Breast epithelium (tissue), 3 donors: ENCODE results near the gene MAN1A2.

Experiments
- POLR2A ChIP-seq: fragments of 450-650 bp; IDR thresholded peaks from one replicate; pipeline ENCODE4 v1.6.1; 2016; ENCODE audit warnings: antibody characterized with exemption, mild to moderate bottlenecking, moderate library complexity
- POLR2AphosphoS5 ChIP-seq, 3 donors: sonication (generic); formaldehyde crosslinking; IDR thresholded peaks; one replicate each; pipeline ENCODE4 v1.6.1; 2017; ENCODE audit warnings: antibody characterized with exemption in 3 of 3
- TF ChIP-seq, protein P1 (sequence below), 3 donors: fragments of 450-650 bp; IDR thresholded peaks; one replicate each; pipeline ENCODE4 v1.5.1; 2016 to 2017; ENCODE audit warnings: antibody characterized with exemption in 3 of 3, mild to moderate bottlenecking in 3 of 3, moderate library complexity in 3 of 3

DNA sequence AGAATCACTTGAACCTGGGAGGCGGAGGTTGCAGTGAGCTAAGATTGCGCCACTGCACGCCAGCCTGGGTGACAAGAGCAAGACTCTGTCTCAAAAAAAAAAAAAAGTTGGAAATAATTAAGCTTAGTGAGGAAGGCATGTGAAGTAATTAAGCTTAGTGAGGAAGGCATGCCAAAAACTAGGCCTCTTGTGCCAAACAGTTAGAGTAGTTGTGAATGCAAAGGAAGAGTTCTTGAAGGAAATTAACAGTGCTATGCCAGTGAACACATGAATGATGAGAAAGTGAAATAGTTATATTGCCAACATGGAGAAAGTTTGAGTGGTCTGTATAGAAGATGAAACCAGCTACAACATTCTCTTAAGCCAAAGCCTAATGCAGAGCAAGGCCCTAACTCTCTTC lies 85.0 kb downstream of the MAN1A2 start:
- TF ChIP-seq, protein P1, sequence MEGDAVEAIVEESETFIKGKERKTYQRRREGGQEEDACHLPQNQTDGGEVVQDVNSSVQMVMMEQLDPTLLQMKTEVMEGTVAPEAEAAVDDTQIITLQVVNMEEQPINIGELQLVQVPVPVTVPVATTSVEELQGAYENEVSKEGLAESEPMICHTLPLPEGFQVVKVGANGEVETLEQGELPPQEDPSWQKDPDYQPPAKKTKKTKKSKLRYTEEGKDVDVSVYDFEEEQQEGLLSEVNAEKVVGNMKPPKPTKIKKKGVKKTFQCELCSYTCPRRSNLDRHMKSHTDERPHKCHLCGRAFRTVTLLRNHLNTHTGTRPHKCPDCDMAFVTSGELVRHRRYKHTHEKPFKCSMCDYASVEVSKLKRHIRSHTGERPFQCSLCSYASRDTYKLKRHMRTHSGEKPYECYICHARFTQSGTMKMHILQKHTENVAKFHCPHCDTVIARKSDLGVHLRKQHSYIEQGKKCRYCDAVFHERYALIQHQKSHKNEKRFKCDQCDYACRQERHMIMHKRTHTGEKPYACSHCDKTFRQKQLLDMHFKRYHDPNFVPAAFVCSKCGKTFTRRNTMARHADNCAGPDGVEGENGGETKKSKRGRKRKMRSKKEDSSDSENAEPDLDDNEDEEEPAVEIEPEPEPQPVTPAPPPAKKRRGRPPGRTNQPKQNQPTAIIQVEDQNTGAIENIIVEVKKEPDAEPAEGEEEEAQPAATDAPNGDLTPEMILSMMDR (IDR thresholded peaks at IDR 0.05): no peak
- no peak for TF ChIP-seq POLR2AphosphoS5 (IDR thresholded peaks at IDR 0.05)
- TF ChIP-seq POLR2A: no peak
